Measurements from ENCODE around the gene TRAPPC2B. TPM values are rescaled to one million over a fixed set of nuclear protein-coding genes. Genes with fewer than 3 reads are reported as not detected.

TRAPPC2B gene
- polyA plus RNA-seq, 3 donors: 7.4 to 13.9 (median 11.5) TPM

GRCh38 chr19:57320180-57321084 is 42.9 kb upstream of the TRAPPC2B start, which contains the start of gene ZNF543:
TSS of gene ZNF543 (plus strand) at chr19:57320472. CDS start at chr19:57320854, 382 bp downstream.
- H3K9me3 ChIP-seq (replicated peaks in 1 of 2; ENCODE audit: control insufficient read depth in 1 of 2, insufficient read depth in 1 of 2, low read length in 2 of 2): peaks cover 10 to 19% of the 10 kb centered on the region in 2 donors
- H3K36me3 Mint-ChIP-seq: peaks cover 21 to 25% of the 10 kb centered on the region in 2 donors
- H3K9me3 Mint-ChIP-seq: peaks cover 16 to 56% (median 37%) of the 10 kb centered on the region in 7 donors

More at GRCh38 chr19:57320180-57321084, 42.9 kb upstream of the TRAPPC2B start, which contains the start of gene ZNF543:
- peaks cover 22% of the 10 kb centered on the region for H3K79me2 ChIP-seq (ENCODE audit: insufficient read depth, low read length)
- H3K27me3 ChIP-seq (ENCODE audit: control insufficient read depth in 2 of 2, insufficient read depth in 2 of 2, low read length in 2 of 2): peaks cover 22 to 35% of the 10 kb centered on the region in 2 donors
- H2AFZ ChIP-seq (ENCODE audit: insufficient read depth, low read depth, low read length, poor library complexity, severe bottlenecking): peak within 1 kb of the TSS; percentile 92
- no peak for TF ChIP-seq CTCF (IDR thresholded peaks at IDR 0.05)
- peaks cover 21 to 25% of the 10 kb centered on the region in 2 donors for H3K36me3 ChIP-seq (replicated peaks in 1 of 2; ENCODE audit: control insufficient read depth in 1 of 2, insufficient read depth in 2 of 2, low read length in 2 of 2)
- peak within 1 kb of the TSS; percentile 69 to 83 (median 72) for H3K4me3 ChIP-seq (replicated peaks in 1 of 3; ENCODE audit: low read depth in 2 of 3, low read length in 3 of 3)
- Mint-ChIP-seq H3K27ac (peak within 1 kb of the TSS; percentile 92 to 99 (median 94)), H3K4me1 (peaks cover 24% of the 10 kb centered on the region), H3K4me3 (peak within 1 kb of the TSS; percentile 88 to 97), H3K27me3 (ENCODE audit: low read depth in 3 of 3) (peaks cover 27 to 34% (median 29%) of the 10 kb centered on the region in 3 donors)
- peak; percentile 89 to 95 (median 95) for DNase-seq
- peaks cover 15 to 16% of the 10 kb centered on the region in 2 donors for H3K4me1 ChIP-seq (ENCODE audit: control insufficient read depth in 1 of 2, insufficient read depth in 2 of 2, low read length in 2 of 2)
- H3K27ac ChIP-seq (ENCODE audit: low read depth in 1 of 2, low read length in 2 of 2): peak within 1 kb of the TSS; percentile 88 to 92
- peak within 1 kb of the TSS; percentile 91 for H3K9ac ChIP-seq (ENCODE audit: insufficient read depth, low read length, poor library complexity, severe bottlenecking)
- intact Hi-C loops (cut with micrococcal nuclease): no loop called here
- H3K4me2 ChIP-seq (replicated peaks; ENCODE audit: extremely low read depth, low read length, poor library complexity, severe bottlenecking): peak within 1 kb of the TSS; percentile 75
- under 1% methylated on average over 61 of the region's 71 CpGs for WGBS (ENCODE audit: insufficient coverage)
- H4K20me1 ChIP-seq (ENCODE audit: insufficient read depth, low read length): no peaks in the 10 kb centered on the region

Measured in CD14-positive monocyte (primary cell).